ENCODE results near the gene ZNF423. TPM values are rescaled to one million over a fixed set of nuclear protein-coding genes. Genes with fewer than 3 reads are reported as not detected.

The ZNF423 gene
- total and polyA plus RNA-seq, 2 of the 13 experiments (the other 11 are each of a cell fraction or from before 2014, with no cell fraction given), result 0.07 to 0.31 TPM

- peak; percentile 37; the same call in 1 of the 2 replicates for TF ChIP-seq RAD21 (CRISPR knock-in tag; IDR thresholded peaks at IDR 0.05)
- TF ChIP-seq MYPOP (CRISPR knock-in tag; IDR thresholded peaks at IDR 0.05), result no peak
- no peak for TF ChIP-seq BCLAF1 (IDR thresholded peaks at IDR 0.05)
- TF ChIP-seq HNRNPK (IDR thresholded peaks at IDR 0.05; ENCODE audit: low read depth, low read length, poor library complexity, severe bottlenecking), result peak; percentile 71
- 0 out of 2 replicates have a peak, but pooled peaks have one; percentile 52 for TF ChIP-seq FOXO4 (CRISPR knock-in tag; conservative IDR thresholded peaks at IDR 0.05)
- peak; percentile 43; the same call in 1 of the 2 replicates for TF ChIP-seq GABPB1 (CRISPR knock-in tag; IDR thresholded peaks at IDR 0.05)
- TF ChIP-seq ZNF263 (CRISPR knock-in tag; IDR thresholded peaks at IDR 0.05), result peak; percentile 66; the same call in 1 of the 2 replicates
- TF ChIP-seq HMGXB4 (CRISPR knock-in tag; IDR thresholded peaks at IDR 0.05; ENCODE audit: borderline replicate concordance in 1 of 2, low read depth in 1 of 2), result 0 out of 4 replicates have a peak, but pooled peaks of 1 of the 2 experiments have one; percentile 22
- 0 out of 2 replicates have a peak, but pooled peaks have one; percentile 37 for TF ChIP-seq ZFP91 (CRISPR knock-in tag; IDR thresholded peaks at IDR 0.05; ENCODE audit: borderline replicate concordance)
- 0 out of 2 replicates have a peak, but pooled peaks have one; percentile 14 for TF ChIP-seq RXRA (CRISPR knock-in tag; IDR thresholded peaks at IDR 0.05)
- 0 out of 2 replicates have a peak, but pooled peaks have one; percentile 11 for TF ChIP-seq STAG1 (CRISPR knock-in tag; IDR thresholded peaks at IDR 0.05)
- no peak for TF ChIP-seq KLF13 (CRISPR knock-in tag; IDR thresholded peaks at IDR 0.05)
- 0 out of 2 replicates have a peak, but pooled peaks have one; percentile 35 for TF ChIP-seq KDM3A (CRISPR knock-in tag; IDR thresholded peaks at IDR 0.05; ENCODE audit: low read depth)
- peak; percentile 76 for TF ChIP-seq CTCF (CRISPR knock-in tag; IDR thresholded peaks at IDR 0.05)
- TF ChIP-seq ATF4 (CRISPR knock-in tag; IDR thresholded peaks at IDR 0.05), result no peak
Measured at GRCh38 chr16:49876716-49877129, 20.8 kb upstream of the ZNF423 start (continued).

All from HepG2 (cell line).